ENCODE results near the gene UAP1L1. TPM values are rescaled to one million over a fixed set of nuclear protein-coding genes. Genes with fewer than 3 reads are reported as not detected.
A peak's percentile ranks its signal among the peaks of the same experiment; 100 is the strongest.

The UAP1L1 gene
- total and polyA plus RNA-seq, 2 experiments from 2014 or later: 2.5 to 8.1 TPM

DNA sequence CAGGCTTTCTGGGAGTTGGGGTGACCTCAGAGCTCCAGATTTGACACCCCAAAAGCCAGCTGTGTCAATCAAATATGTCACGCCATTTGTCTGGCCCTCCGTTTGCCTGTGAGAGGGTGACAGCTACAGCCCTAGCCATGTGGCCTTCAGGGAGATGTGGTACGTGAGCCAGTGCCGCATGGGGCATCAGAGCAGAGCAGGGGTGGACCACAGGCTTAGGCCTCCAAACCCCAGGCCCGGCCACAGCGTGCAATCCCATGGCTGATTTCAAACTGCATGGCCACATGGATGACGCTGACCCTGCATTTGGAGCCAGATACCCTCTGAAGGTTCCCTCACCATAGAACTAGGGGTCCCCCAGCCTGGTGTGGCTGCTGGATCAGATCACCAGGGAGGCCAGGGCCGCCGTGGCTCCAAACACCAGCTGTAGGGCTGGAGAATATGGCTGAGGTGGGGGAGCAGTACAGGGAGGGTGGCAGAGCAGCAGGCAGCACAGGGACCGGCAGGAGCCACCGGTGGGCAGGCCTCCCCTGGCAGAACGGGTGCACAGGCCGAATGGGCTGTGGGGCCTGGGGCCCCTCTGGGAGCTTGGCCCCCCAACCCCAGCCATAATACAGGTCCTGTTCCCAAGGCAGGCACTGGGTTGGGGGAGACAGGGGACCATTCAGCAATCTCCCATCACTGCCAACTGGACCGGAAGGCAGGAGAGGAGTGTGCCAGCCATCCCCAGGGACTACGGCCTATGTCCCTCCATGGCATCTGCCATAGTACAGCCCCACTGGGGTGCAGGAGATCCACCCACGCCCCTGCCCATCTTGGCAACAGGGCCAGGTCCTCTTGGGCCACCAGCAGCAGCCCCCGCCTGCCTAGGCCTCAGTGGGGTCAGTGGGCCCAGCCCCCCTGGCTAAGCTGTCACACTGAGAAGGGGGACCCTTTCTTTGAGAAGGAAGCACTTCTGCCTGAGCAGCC is 8.5 kb upstream of the UAP1L1 start:
- H3K27me3 ChIP-seq (ENCODE audit: insufficient read depth): 0 out of 2 replicates have a peak, but pooled peaks cover 8% of the 10 kb centered on the region
- H3K9me2 ChIP-seq (ENCODE audit: insufficient read depth): no peaks in the 10 kb centered on the region
- ATAC-seq: no peak
- Mint-ChIP-seq H3K4me3 (peak overlapping the region; percentile 66), H3K9me3 (no peaks in the 10 kb centered on the region; the same call in 2 of the 3 replicates), H3K4me1 (peaks cover 19% of the 10 kb centered on the region), H3K27ac (no peak overlapping the region), H3K36me3 (ENCODE audit: low read depth) (no peaks in the 10 kb centered on the region; the same call in 1 of the 3 replicates), H3K27me3 (ENCODE audit: insufficient read depth, low read depth, poor library complexity) (peaks cover 10% of the 10 kb centered on the region)
- no peak for DNase-seq (ENCODE audit: low spot score)
- H3K79me2 ChIP-seq (replicated peaks; ENCODE audit: insufficient read depth): peaks cover 10% of the 10 kb centered on the region; the same call in 1 of the 2 replicates
- H4K20me1 ChIP-seq (replicated peaks; ENCODE audit: insufficient read depth): peaks cover 11% of the 10 kb centered on the region; the same call in 1 of the 2 replicates
- H3K27ac ChIP-seq (ENCODE audit: low read depth): no peak overlapping the region
- no peak overlapping the region for H2AFZ ChIP-seq
- H3K4me2 ChIP-seq: peak overlapping the region; percentile 85
- no peaks in the 10 kb centered on the region; the same call in 1 of the 2 replicates for H3K36me3 ChIP-seq (ENCODE audit: insufficient read depth)
- peaks cover 15% of the 10 kb centered on the region; the same call in 1 of the 2 replicates for H3F3A ChIP-seq (replicated peaks; ENCODE audit: low read depth)
- H3K4me3 ChIP-seq: peak overlapping the region; percentile 71
- TF ChIP-seq, protein P1, sequence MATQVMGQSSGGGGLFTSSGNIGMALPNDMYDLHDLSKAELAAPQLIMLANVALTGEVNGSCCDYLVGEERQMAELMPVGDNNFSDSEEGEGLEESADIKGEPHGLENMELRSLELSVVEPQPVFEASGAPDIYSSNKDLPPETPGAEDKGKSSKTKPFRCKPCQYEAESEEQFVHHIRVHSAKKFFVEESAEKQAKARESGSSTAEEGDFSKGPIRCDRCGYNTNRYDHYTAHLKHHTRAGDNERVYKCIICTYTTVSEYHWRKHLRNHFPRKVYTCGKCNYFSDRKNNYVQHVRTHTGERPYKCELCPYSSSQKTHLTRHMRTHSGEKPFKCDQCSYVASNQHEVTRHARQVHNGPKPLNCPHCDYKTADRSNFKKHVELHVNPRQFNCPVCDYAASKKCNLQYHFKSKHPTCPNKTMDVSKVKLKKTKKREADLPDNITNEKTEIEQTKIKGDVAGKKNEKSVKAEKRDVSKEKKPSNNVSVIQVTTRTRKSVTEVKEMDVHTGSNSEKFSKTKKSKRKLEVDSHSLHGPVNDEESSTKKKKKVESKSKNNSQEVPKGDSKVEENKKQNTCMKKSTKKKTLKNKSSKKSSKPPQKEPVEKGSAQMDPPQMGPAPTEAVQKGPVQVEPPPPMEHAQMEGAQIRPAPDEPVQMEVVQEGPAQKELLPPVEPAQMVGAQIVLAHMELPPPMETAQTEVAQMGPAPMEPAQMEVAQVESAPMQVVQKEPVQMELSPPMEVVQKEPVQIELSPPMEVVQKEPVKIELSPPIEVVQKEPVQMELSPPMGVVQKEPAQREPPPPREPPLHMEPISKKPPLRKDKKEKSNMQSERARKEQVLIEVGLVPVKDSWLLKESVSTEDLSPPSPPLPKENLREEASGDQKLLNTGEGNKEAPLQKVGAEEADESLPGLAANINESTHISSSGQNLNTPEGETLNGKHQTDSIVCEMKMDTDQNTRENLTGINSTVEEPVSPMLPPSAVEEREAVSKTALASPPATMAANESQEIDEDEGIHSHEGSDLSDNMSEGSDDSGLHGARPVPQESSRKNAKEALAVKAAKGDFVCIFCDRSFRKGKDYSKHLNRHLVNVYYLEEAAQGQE (IDR thresholded peaks at IDR 0.05; ENCODE audit: unreplicated experiment): no peak
- H3K4me1 ChIP-seq (ENCODE audit: insufficient read depth): peaks cover 18% of the 10 kb centered on the region; the same call in 1 of the 2 replicates

DNA sequence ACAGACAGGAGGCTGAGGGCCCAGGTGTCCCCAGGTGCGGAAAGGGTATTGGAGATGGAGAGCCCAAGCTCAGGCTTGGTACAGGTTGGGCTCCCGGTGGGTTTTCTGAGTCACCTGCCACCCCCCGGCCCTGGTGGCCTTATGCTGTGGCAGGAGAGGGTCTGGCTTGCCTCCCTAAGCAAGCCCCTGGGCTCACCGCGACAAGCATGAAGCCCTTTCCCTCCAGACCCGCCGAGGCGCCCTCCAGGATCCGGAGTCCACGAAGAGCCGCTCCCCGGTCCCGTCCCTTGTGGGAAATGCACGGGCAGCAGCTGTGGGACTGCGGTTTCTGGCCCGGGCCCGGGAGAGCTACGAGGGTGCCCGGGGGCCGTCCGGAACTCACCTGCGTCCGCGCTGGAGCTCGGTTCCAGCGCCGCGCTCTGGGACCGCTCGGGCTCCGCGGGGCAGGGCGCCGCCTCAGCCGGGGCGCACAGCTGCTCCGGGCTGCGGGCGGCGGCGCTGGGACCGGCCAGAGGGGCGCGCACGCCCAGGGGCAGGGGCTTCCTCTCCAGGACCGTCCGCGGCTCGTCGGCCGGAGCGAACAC is 7.7 kb upstream of the UAP1L1 start:
- no peak overlapping the region for H2AFZ ChIP-seq
- H4K20me1 ChIP-seq (replicated peaks; ENCODE audit: insufficient read depth): peaks cover 11% of the 10 kb centered on the region; the same call in 1 of the 2 replicates
- no peaks in the 10 kb centered on the region for H3K9me2 ChIP-seq (ENCODE audit: insufficient read depth)
- H3K4me1 ChIP-seq (ENCODE audit: insufficient read depth): peaks cover 18% of the 10 kb centered on the region; the same call in 1 of the 2 replicates
- H3K27ac Mint-ChIP-seq: no peak overlapping the region
- H3K27ac ChIP-seq (ENCODE audit: low read depth): no peak overlapping the region
- peak; percentile 60 for DNase-seq (ENCODE audit: low spot score)
- peak overlapping the region; percentile 66; the same call in 2 of the 3 replicates for H3K4me3 Mint-ChIP-seq
- peaks cover 14% of the 10 kb centered on the region for H3K27me3 Mint-ChIP-seq (ENCODE audit: insufficient read depth, low read depth, poor library complexity)
- H3K4me2 ChIP-seq: peak overlapping the region; percentile 85
- peak; percentile 25 for ATAC-seq
- no peaks in the 10 kb centered on the region; the same call in 1 of the 3 replicates for H3K36me3 Mint-ChIP-seq (ENCODE audit: low read depth)
- peaks cover 19% of the 10 kb centered on the region; the same call in 1 of the 2 replicates for H3F3A ChIP-seq (replicated peaks; ENCODE audit: low read depth)
- H3K27me3 ChIP-seq (ENCODE audit: insufficient read depth): 0 out of 2 replicates have a peak, but pooled peaks cover 8% of the 10 kb centered on the region
- H3K4me3 ChIP-seq: peak overlapping the region; percentile 71
- H3K79me2 ChIP-seq (replicated peaks; ENCODE audit: insufficient read depth): peaks cover 10% of the 10 kb centered on the region; the same call in 1 of the 2 replicates
- peaks cover 17% of the 10 kb centered on the region for H3K4me1 Mint-ChIP-seq
- no peaks in the 10 kb centered on the region; the same call in 2 of the 3 replicates for H3K9me3 Mint-ChIP-seq
- H3K36me3 ChIP-seq (ENCODE audit: insufficient read depth): no peaks in the 10 kb centered on the region; the same call in 1 of the 2 replicates
- TF ChIP-seq CREB1 (CRISPR knock-in tag; IDR thresholded peaks at IDR 0.05; ENCODE audit: low read depth) (no peak), POLR2AphosphoS5 (IDR thresholded peaks at IDR 0.05; ENCODE audit: low read depth) (no peak), JUNB (IDR thresholded peaks at IDR 0.05; ENCODE audit: unreplicated experiment) (no peak), EZH2phosphoT487 (IDR thresholded peaks at IDR 0.05; ENCODE audit: unreplicated experiment) (no peak), ZNF331 (CRISPR knock-in tag; IDR thresholded peaks at IDR 0.05; ENCODE audit: low read depth) (no peak), NANOG (IDR thresholded peaks at IDR 0.05; ENCODE audit: borderline replicate concordance) (no peak), STAT1 (IDR thresholded peaks at IDR 0.05; ENCODE audit: unreplicated experiment) (no peak), ZNF114 (CRISPR knock-in tag; IDR thresholded peaks at IDR 0.05) (no peak)
- TF ChIP-seq, protein P1 (IDR thresholded peaks at IDR 0.05; ENCODE audit: unreplicated experiment): no peak
- TF ChIP-seq, protein P2, sequence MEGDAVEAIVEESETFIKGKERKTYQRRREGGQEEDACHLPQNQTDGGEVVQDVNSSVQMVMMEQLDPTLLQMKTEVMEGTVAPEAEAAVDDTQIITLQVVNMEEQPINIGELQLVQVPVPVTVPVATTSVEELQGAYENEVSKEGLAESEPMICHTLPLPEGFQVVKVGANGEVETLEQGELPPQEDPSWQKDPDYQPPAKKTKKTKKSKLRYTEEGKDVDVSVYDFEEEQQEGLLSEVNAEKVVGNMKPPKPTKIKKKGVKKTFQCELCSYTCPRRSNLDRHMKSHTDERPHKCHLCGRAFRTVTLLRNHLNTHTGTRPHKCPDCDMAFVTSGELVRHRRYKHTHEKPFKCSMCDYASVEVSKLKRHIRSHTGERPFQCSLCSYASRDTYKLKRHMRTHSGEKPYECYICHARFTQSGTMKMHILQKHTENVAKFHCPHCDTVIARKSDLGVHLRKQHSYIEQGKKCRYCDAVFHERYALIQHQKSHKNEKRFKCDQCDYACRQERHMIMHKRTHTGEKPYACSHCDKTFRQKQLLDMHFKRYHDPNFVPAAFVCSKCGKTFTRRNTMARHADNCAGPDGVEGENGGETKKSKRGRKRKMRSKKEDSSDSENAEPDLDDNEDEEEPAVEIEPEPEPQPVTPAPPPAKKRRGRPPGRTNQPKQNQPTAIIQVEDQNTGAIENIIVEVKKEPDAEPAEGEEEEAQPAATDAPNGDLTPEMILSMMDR (conservative IDR thresholded peaks at IDR 0.05; ENCODE audit: low read depth in 2 of 2): no peak
- TF ChIP-seq, protein P3, sequence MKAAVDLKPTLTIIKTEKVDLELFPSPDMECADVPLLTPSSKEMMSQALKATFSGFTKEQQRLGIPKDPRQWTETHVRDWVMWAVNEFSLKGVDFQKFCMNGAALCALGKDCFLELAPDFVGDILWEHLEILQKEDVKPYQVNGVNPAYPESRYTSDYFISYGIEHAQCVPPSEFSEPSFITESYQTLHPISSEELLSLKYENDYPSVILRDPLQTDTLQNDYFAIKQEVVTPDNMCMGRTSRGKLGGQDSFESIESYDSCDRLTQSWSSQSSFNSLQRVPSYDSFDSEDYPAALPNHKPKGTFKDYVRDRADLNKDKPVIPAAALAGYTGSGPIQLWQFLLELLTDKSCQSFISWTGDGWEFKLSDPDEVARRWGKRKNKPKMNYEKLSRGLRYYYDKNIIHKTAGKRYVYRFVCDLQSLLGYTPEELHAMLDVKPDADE (IDR thresholded peaks at IDR 0.05): no peak

Data from GM23338 (cell line).